Measurements from ENCODE around the gene TMEM229B. TPM values are rescaled to one million over a fixed set of nuclear protein-coding genes. Genes with fewer than 3 reads are reported as not detected.

TMEM229B gene
- 0.16 and 1.0 TPM in 2 replicates for total RNA-seq

GRCh38 chr14:67487937-67488893 lies at the start of gene TMEM229B:
TSS of gene TMEM229B (minus strand) at chr14:67488721. CDS start at chr14:67473923, 14,798 bp downstream.

GRCh38 chr14:67532998-67533753 lies 44.7 kb upstream of the TMEM229B start, which contains the start of gene PLEKHH1:
TSS of gene PLEKHH1 (plus strand) at chr14:67533290. CDS start at chr14:67541868, 8,578 bp downstream.

Other genes starting within 250 kb of the TMEM229B start
- 10.9 and 14.3 TPM in 2 replicates for gene PALS1, start 247.3 kb downstream of the TMEM229B start, total RNA-seq
- 58.5 and 65.8 TPM in 2 replicates for gene ATP6V1D, start 128.9 kb downstream of the TMEM229B start, total RNA-seq
- 49.9 and 102 TPM in 2 replicates for gene EIF2S1, start 128.4 kb downstream of the TMEM229B start, total RNA-seq
- 12.2 and 48.1 TPM in 2 replicates for gene PLEK2, start 76.6 kb downstream of the TMEM229B start, total RNA-seq
- 3.1 and 10.6 TPM in 2 replicates for gene PLEKHH1, start 44.6 kb upstream of the TMEM229B start, total RNA-seq
- gene PIGH, start 111.5 kb upstream of the TMEM229B start, total RNA-seq, result 17.2 and 18.6 TPM in 2 replicates
- gene ARG2, start 131.2 kb upstream of the TMEM229B start, total RNA-seq, result 1.5 and 16.1 TPM in 2 replicates
- gene VTI1B, start 185.9 kb upstream of the TMEM229B start, total RNA-seq, result 31.4 and 55.8 TPM in 2 replicates
- gene RDH11, start 207.0 kb upstream of the TMEM229B start, total RNA-seq, result 61.4 and 93.0 TPM in 2 replicates
- gene RDH12, start 213.2 kb upstream of the TMEM229B start, total RNA-seq, result not detected in 2 replicates